Activated CD8-positive, alpha-beta memory T cell treated with anti-CD3 and anti-CD28 coated beads for 48 hours (primary cell): ENCODE measurements around the gene SLC44A4.
"Not testable (repeated sequence)": the region's sequence is repeated elsewhere in the genome, so short reads cannot be mapped to it uniquely, and the experiment has no call there.

ENCODE experiments used
- DNase-seq, 3 experiments: peaks; one replicate each; pipeline ENCODE4 v3.0.0-alpha.2; 2020; ENCODE audit warnings: low read depth in 2 of 3, low spot score in 2 of 3

The SLC44A4 gene

GRCh38 chr6:31830886-31831335, 47.9 kb downstream of the SLC44A4 start:
- no peak for DNase-seq

- no peak for DNase-seq
Measured at GRCh38 chr6:31829633-31830283, 49.0 kb downstream of the SLC44A4 start.

DNA sequence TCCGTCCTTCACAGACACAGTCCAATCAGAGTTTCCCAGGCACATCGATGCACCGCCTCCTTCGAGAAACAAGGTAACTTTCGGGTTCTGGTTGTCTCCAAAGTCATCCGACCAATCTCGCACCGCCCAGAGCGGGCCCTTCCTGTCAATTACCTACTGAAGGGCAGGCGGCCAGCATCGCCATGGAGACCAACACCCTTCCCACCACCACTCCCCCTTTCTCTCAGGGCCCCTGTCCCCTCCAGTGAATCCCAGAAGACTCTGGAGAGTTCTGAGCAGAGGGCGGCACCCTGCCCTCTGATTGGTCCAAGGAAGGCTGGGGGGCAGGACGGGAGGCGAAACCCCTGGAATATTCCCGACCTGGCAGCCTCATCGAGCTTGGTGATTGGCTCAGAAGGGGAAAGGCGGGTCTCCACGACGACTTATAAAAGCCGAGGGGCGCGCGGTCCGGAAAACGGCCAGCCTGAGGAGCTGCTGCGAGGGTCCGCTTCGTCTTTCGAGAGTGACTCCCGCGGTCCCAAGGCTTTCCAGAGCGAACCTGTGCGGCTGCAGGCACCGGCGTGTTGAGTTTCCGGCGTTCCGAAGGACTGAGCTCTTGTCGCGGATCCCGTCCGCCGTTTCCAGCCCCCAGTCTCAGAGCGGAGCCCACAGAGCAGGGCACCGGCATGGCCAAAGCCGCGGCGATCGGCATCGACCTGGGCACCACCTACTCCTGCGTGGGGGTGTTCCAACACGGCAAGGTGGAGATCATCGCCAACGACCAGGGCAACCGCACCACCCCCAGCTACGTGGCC, 51.3 kb downstream of the SLC44A4 start, which contains the start of gene HSPA1B:
Gene HSPA1B, plus strand, starts transcription at position 453 of the 794 bp plus-strand sequence. Its CDS starts 213 bp downstream, at position 666.
- DNase-seq = peak in 2 of 3 experiments; percentile 81 to 88

DNA sequence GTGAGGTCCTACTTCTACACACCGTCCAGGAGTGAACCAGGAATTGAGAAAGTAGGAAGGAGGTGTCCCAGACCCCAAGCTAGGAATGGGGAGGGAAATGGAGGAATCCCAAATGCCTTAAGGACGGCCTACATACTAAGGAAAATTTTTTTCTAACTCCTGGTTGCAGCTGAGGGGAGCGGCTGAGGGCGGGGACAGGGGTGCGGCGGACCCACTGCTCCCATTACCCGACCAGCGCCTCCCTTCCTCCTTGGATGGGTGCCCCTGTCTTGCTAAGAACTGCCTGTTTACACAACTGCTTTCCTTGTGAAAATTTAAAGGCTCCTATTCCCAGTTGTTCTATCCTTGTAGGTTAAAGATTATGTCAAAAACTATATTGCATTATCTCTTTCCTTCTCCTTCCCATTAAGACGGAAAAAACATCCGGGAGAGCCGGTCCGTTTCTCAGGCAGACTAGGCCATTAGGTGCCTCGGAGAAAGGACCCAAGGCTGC, 52.0 kb downstream of the SLC44A4 start:
- DNase-seq = no peak

GRCh38 chr6:31825553-31825952, 53.2 kb downstream of the SLC44A4 start:
- DNase-seq = no peak

GRCh38 chr6:31823592-31824196, 55.1 kb downstream of the SLC44A4 start:
- not testable (repeated sequence) for DNase-seq

DNA sequence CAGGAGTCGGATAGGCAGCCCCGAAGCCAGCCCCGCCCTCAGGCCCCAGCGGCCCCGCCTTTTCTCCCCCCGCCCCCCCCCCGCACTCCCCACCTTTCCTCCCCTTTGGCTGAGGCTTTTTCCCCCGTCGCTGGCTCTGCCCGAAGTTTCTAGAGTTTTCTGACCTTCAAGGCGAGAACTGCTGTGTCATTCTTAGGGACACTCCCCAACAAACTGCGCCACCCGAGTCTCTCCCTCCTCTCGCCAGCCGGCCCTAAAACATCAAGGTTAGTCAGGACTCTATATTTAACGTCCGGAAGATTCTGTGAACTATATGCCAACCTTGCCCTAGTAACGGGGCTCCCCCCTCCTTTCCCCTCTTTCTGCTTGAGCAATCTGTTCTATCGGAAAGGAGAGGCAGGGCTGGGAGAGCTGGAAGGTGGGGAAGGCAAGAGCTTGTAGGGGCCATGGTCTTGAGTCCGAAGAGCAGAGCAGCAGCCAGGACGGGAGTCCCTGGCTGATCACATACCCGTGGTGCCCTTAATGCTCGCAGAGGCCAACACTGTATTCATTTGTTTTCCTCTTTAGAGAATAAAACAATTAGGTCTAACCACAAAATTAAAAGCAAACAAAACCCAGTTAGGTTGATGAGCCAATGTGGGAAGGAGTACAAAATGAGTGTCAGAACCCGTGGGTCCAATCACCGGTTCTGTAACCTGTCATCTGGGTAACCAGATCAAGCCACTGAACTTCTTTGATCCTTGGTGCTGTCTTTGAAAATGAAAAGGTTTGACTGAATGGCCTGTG, 56.6 kb downstream of the SLC44A4 start:
- no peak for DNase-seq

GRCh38 chr6:31821301-31822035, 57.3 kb downstream of the SLC44A4 start:
- no peak for DNase-seq

- not testable (repeated sequence) for DNase-seq
Measured at GRCh38 chr6:31820399-31820798, 58.4 kb downstream of the SLC44A4 start.

DNA sequence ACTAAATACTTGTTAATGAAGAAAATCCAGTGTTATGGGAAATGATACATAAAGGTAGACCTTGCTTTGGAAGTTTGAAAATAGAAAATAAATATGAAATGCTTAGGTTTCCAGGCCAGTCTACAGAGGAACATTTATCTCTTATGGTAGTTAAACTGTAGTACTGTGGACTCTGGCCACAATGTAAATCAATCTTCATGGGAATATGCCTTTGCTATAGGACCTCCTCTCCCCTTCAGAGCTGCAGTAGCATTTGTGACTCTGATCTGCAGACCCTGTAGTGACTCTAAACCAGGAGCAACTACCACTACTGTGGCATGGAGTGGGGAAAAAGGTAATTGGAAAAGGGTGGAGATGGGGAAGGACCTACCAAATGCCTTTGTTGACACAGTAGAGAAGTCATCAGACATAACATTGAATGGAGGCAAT, 58.9 kb downstream of the SLC44A4 start:
- no peak for DNase-seq

DNA sequence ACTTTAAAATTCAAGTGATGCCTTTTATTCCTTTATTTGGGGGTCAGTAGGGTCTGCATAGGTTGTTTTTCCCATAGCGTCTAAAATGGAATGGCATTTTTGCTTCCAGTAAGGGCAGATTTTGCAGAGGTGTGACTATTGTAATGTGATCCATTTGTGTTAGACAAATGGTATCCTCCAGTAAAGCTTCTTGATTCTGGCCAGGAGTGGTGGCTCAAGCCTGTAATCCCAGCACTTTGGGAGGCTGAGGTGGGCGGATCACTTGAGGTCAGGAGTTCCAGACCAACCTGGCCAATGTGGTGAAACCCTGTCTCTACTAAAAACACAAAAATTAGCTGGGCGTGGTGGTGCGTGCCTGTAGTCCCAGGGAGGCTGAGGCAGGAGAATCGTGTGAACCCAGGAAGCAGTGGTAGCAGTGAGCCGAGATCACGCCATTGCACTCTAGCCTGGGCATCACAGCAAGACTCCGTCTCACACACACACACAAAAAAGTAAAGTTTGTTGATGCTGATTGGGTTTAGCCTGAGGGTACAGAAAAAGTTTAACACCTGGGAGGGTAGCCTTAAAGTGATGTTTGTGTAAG, 60.8 kb downstream of the SLC44A4 start:
- DNase-seq = not testable (repeated sequence)

GRCh38 chr6:31817133-31817928, 61.5 kb downstream of the SLC44A4 start:
- DNase-seq = not testable (repeated sequence)

GRCh38 chr6:31815025-31815838, 63.6 kb downstream of the SLC44A4 start, which contains the start of the genes HSPA1A and HSPA1L:
HSPA1A (plus strand) TSS chr6:31815543; CDS start chr6:31815757, 214 bp downstream.
HSPA1L (minus strand) TSS chr6:31815283; CDS start chr6:31811972, 3,311 bp downstream.
- peak in 1 of 3 experiments; percentile 51 for DNase-seq

DNA sequence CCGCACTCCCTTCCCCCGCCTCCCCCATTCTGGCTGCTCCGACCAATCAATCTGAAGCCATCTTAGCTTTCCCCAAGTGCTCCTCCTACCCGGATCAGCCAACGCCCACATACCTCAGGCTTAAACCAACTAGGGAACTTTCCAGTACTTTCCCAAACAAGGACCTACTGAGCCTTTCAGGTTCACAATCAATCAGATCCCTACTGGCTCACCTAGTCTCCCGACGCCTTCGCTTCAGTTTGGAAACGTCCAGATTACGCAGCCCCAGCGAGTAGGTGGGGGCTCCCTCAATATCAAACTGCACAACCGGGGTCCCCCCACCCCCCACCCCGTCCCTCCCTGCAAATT, 64.1 kb downstream of the SLC44A4 start:
- peak in 1 of 3 experiments; percentile 38 for DNase-seq

GRCh38 chr6:31813465-31813849, 65.3 kb downstream of the SLC44A4 start:
- DNase-seq = no peak
